ENCODE results near the gene GLUL.

DNA sequence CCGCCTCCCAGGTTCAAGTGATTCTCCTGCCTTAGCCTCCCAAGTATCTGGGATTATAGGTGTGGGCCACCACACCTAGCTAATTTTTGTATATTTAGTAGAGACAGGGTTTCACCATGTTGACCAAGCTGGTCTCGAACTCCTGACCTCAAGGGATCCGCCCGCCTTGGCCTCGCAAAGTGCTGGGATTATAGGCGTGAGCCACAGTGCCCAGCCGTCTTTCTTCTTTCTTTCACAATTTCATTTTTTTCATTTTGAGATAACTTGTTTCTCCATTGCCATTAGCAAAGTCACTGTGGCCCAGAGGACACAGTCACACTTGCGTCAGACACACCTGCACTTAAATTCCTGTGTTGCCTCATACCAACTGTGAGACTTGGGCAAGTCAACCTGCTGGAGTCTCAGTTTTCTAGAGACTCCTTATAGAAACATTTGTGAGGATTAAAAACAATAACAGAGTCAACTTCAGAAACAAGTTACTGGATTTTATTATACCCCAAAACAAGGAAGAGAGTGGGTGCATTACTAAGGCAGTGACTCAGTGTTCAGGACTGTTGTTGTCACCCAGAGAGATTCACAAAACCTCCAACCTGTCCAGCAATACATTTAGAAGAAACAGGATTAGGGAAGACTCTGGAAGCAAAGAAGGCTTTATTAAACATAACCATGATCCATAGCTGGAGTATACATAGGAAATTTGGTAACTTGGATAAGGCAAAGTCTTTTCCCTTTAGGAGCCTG is 6.2 kb upstream of the GLUL start:
- TF ChIP-seq POLR2AphosphoS5 (IDR thresholded peaks at IDR 0.05; ENCODE audit: low read depth, low read length): no peak
- TF ChIP-seq, protein P1, sequence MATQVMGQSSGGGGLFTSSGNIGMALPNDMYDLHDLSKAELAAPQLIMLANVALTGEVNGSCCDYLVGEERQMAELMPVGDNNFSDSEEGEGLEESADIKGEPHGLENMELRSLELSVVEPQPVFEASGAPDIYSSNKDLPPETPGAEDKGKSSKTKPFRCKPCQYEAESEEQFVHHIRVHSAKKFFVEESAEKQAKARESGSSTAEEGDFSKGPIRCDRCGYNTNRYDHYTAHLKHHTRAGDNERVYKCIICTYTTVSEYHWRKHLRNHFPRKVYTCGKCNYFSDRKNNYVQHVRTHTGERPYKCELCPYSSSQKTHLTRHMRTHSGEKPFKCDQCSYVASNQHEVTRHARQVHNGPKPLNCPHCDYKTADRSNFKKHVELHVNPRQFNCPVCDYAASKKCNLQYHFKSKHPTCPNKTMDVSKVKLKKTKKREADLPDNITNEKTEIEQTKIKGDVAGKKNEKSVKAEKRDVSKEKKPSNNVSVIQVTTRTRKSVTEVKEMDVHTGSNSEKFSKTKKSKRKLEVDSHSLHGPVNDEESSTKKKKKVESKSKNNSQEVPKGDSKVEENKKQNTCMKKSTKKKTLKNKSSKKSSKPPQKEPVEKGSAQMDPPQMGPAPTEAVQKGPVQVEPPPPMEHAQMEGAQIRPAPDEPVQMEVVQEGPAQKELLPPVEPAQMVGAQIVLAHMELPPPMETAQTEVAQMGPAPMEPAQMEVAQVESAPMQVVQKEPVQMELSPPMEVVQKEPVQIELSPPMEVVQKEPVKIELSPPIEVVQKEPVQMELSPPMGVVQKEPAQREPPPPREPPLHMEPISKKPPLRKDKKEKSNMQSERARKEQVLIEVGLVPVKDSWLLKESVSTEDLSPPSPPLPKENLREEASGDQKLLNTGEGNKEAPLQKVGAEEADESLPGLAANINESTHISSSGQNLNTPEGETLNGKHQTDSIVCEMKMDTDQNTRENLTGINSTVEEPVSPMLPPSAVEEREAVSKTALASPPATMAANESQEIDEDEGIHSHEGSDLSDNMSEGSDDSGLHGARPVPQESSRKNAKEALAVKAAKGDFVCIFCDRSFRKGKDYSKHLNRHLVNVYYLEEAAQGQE (IDR thresholded peaks at IDR 0.05; ENCODE audit: insufficient read depth in 1 of 2, low read depth in 2 of 2, low read length in 2 of 2): no peak
- no peak for TF ChIP-seq TAF1 (IDR thresholded peaks at IDR 0.05; ENCODE audit: borderline replicate concordance, insufficient read depth, low read length)
